ENCODE measurements around the gene CILP. TPM values are rescaled to one million over a fixed set of nuclear protein-coding genes. Genes with fewer than 3 reads are reported as not detected.
"Not testable (repeated sequence)": the region's sequence is repeated elsewhere in the genome, so short reads cannot be mapped to it uniquely, and the experiment has no call there.

CILP gene
- polyA plus RNA-seq, 4 donors, result 0.67 to 8.7 (median 0.77) TPM

DNA sequence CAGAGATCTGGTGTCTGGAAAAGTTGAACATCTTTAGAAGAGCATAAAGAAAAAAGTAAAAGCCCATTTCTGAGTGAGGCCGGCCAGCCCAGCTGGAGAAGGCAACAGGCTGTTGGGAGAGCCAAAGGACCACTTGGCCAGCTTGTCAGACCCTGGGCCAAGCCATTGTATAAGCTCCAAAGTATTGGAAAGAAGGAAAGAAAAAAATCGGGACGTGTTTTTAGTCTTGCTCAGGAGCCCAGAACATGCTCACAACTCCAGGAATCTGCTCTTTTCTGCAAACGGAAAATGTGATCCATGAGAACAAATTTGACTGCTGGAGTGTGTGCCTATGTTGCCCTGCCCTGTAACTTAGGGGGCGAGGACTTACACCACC is 15.7 kb downstream of the CILP start:
- Histone ChIP-seq H3K27me3 (ENCODE audit: control insufficient read depth in 3 of 3, insufficient read depth in 3 of 3, low read length in 3 of 3) (no peaks in the 10 kb centered on the region), H3K27ac (ENCODE audit: low read depth in 1 of 3, low read length in 2 of 3) (peak overlapping the region in 1 of 3 donors; percentile 37), H3K9me3 (ENCODE audit: control insufficient read depth in 2 of 2, insufficient read depth in 1 of 2, low read depth in 1 of 2, low read length in 1 of 2) (no peaks in the 10 kb centered on the region), H3K4me3 (ENCODE audit: low read depth in 1 of 3, low read length in 3 of 3) (no peak overlapping the region), H3K36me3 (ENCODE audit: control insufficient read depth in 3 of 3, insufficient read depth in 2 of 3, low read depth in 1 of 3, low read length in 3 of 3) (no peaks in the 10 kb centered on the region), H3K4me1 (ENCODE audit: control insufficient read depth in 3 of 3, insufficient read depth in 2 of 3, low read depth in 1 of 3, low read length in 2 of 3) (no peaks in the 10 kb centered on the region)
- FAIRE-seq (no peak), DNase-seq (no peak)
- WGBS, 3 donors, result 73 to 89% (median 80%) methylated on average over 5 of the region's 5 CpGs

DNA sequence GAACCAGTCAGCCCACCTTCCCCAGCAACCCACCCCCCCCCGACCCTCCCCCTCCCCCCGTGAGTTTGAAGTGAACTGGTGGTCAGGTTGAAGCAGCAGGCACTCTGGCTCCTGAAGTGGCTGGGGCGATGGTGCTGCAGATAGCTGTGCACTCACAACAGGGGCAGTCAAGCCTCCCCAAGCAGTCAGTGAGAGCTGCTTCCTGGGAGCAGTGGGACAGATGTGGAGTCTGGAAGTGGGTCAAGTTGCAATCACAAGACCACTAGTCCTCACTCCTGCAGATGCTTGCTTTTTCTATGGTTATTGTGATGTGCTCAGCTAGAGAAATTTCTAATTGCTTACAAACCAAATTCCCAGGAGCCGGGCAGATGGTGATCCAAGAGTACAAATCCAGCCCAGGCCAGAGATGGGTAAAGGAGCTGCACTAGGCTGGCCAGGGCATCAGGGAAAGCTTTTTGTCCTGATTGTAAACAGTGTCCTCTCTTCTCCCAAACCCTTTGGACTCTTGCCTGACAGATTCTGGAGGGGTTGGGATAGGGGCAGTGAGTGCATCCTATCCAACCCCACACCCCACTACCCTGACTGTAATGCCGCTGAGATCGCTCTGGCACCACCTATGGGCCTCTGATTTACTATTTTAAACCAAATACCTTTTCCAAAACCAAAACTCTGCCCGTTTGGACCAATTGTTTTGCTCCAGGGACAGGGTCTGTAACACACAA is 16.3 kb downstream of the CILP start:
- FAIRE-seq (no peak), DNase-seq (no peak)

DNA sequence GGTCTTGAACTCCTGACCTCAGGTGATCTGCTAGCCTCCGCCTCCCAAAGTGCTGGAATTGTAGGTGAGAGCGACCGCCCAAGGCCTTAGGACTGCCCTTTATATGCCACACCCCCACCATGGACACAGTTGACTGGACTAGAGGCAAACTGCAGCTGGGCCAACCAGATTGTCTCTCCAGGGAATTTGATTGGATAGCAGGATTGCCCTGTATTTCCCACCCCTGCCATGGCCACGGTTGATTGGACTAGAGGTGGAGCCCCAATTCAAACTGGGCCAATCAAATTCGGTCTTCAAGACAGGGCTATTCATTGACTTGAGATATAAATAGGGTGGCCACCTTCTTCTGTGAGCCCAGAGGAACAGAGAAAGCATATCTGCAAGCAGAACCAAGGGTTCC is 19.3 kb downstream of the CILP start:
- FAIRE-seq, result no peak
- no peak overlapping the region for H3K4me3 ChIP-seq (ENCODE audit: low read depth in 1 of 3, low read length in 3 of 3)
- H3K27ac ChIP-seq (ENCODE audit: low read depth in 1 of 3, low read length in 2 of 3), result no peak overlapping the region
- 85 to 92% (median 92%) methylated on average over 5 of the region's 5 CpGs for WGBS, 3 donors
- H3K4me1 ChIP-seq (ENCODE audit: control insufficient read depth in 3 of 3, insufficient read depth in 2 of 3, low read depth in 1 of 3, low read length in 2 of 3), result no peaks in the 10 kb centered on the region
- H3K36me3 ChIP-seq (ENCODE audit: control insufficient read depth in 3 of 3, insufficient read depth in 2 of 3, low read depth in 1 of 3, low read length in 3 of 3), result no peaks in the 10 kb centered on the region
- no peaks in the 10 kb centered on the region for H3K27me3 ChIP-seq (ENCODE audit: control insufficient read depth in 3 of 3, insufficient read depth in 3 of 3, low read length in 3 of 3)
- peak in 1 of 2 donors; percentile 6 for DNase-seq
- H3K9me3 ChIP-seq (ENCODE audit: control insufficient read depth in 2 of 2, insufficient read depth in 1 of 2, low read depth in 1 of 2, low read length in 1 of 2), result no peaks in the 10 kb centered on the region

More for the DNA sequence above, 16.3 kb downstream of the CILP start:
- Histone ChIP-seq H3K4me1 (ENCODE audit: control insufficient read depth in 3 of 3, insufficient read depth in 2 of 3, low read depth in 1 of 3, low read length in 2 of 3) (no peaks in the 10 kb centered on the region), H3K27ac (ENCODE audit: low read depth in 1 of 3, low read length in 2 of 3) (peak overlapping the region in 1 of 3 donors; percentile 37), H3K4me3 (ENCODE audit: low read depth in 1 of 3, low read length in 3 of 3) (no peak overlapping the region), H3K36me3 (ENCODE audit: control insufficient read depth in 3 of 3, insufficient read depth in 2 of 3, low read depth in 1 of 3, low read length in 3 of 3) (no peaks in the 10 kb centered on the region), H3K27me3 (ENCODE audit: control insufficient read depth in 3 of 3, insufficient read depth in 3 of 3, low read length in 3 of 3) (no peaks in the 10 kb centered on the region), H3K9me3 (ENCODE audit: control insufficient read depth in 2 of 2, insufficient read depth in 1 of 2, low read depth in 1 of 2, low read length in 1 of 2) (no peaks in the 10 kb centered on the region)
- 57 to 69% (median 57%) methylated on average over 7 of the region's 7 CpGs for WGBS, 3 donors

DNA sequence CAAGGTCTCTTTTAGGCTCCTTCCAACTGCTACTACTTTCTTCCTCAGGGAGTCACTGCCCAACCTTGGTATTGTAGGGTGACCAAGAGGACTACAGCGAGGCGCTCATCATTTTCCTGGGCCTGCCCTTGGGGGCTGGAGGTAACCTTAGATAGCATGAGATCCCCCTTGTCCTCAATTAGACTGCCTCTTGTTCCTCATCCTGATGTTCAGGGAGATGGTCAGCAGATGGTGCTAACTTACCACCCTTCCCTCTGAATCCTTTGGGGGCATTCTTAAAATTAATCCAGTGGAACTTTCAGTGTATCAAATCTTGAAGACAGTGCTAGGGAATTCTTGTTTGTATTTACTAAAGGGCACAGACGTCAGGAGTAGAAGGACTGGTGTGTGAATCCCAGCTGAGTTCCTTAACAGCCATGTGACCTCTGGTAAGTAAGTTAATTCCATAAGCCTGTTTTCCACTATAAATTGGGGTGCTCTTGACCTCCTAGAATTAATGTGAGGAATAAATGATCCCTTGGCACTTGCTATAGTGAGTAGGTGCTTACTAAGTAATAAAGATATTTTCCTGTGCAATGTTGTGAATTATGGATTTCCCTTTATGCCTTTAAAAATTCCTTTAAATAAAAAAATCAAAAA is 22.1 kb downstream of the CILP start:
- Histone ChIP-seq H3K27ac (ENCODE audit: low read depth in 1 of 3, low read length in 2 of 3) (no peak overlapping the region), H3K4me1 (ENCODE audit: control insufficient read depth in 3 of 3, insufficient read depth in 2 of 3, low read depth in 1 of 3, low read length in 2 of 3) (peaks cover 0 to 5% (median 0%) of the 10 kb centered on the region in 3 donors), H3K27me3 (ENCODE audit: control insufficient read depth in 3 of 3, insufficient read depth in 3 of 3, low read length in 3 of 3) (no peaks in the 10 kb centered on the region), H3K4me3 (ENCODE audit: low read depth in 1 of 3, low read length in 3 of 3) (no peak overlapping the region), H3K9me3 (ENCODE audit: control insufficient read depth in 2 of 2, insufficient read depth in 1 of 2, low read depth in 1 of 2, low read length in 1 of 2) (no peaks in the 10 kb centered on the region), H3K36me3 (ENCODE audit: control insufficient read depth in 3 of 3, insufficient read depth in 2 of 3, low read depth in 1 of 3, low read length in 3 of 3) (no peaks in the 10 kb centered on the region)
- WGBS, 3 donors, result 40 to 64% (median 60%) methylated on average over 3 of the region's 3 CpGs
- FAIRE-seq, result no peak
- peak; percentile 12 to 59 for DNase-seq

DNA sequence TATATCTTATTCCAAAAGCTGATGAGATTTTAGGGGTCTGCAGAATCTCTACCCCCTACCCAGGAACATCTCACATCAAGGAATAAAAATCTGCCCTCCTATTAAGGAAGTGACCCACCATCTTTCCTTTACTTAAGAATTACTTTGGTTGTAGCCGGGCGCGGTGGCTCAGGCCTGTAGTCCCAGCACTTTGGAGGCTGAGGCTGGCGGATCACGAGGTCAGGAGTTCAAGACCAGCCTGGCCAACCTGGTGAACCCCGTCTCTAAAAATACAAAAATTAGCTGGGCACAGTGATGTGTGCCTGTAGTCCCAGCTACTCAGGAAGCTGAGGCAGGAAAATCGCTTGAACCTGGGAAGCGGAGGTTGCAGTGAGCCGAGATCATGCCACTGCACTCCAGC is 22.8 kb downstream of the CILP start:
- 84 to 90% (median 85%) methylated on average over 9 of the region's 9 CpGs for WGBS, 3 donors
- not testable (repeated sequence) for H3K4me3 ChIP-seq (ENCODE audit: low read depth in 1 of 3, low read length in 3 of 3); H3K9me3 ChIP-seq (ENCODE audit: control insufficient read depth in 2 of 2, insufficient read depth in 1 of 2, low read depth in 1 of 2, low read length in 1 of 2); H3K27me3 ChIP-seq (ENCODE audit: control insufficient read depth in 3 of 3, insufficient read depth in 3 of 3, low read length in 3 of 3); H3K4me1 ChIP-seq (ENCODE audit: control insufficient read depth in 3 of 3, insufficient read depth in 2 of 3, low read depth in 1 of 3, low read length in 2 of 3); FAIRE-seq; H3K27ac ChIP-seq (ENCODE audit: low read depth in 1 of 3, low read length in 2 of 3); H3K36me3 ChIP-seq (ENCODE audit: control insufficient read depth in 3 of 3, insufficient read depth in 2 of 3, low read depth in 1 of 3, low read length in 3 of 3); DNase-seq

DNA sequence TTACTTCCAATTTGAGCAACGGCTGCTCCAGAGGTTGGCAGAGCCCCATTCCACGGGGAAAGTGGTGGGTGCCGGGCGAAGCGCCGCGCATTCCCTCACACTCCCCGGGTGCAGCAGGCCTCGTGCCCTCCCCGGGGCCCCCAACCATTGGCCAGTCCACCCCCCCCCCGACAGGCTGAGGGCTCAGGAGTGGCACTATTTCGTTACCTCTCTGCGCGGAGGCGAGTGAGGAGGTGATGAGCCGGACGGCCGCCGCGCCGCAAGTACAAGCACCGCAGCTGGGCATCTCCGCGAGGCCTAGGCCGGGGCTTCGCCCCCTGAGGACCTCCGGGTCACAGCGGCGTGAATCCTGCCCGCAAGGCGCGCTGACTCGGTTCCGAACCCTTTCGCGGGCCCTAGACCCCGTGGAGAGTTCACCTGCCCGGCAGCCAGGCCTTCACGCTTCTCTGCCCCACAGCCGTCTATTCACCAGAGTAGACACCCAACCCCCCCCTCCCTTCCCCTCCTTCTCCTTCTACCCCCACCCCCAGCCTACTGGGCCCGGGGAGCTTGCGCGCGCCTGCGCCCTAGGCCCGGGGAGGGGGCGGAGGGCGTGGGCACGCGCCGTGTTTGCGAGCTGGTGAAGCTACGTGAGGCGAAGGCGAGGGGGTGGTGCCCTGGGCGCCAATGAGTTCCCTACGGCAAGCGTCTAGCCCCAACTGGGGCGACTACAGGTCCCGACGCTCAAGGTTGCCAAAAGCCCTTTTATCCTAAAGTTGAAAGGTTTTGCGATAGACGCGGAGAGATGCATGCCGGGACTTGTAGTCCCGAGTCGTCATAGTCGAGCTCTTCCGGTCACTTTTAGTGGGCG is 26.2 kb downstream of the CILP start, which contains the start of gene CLPX:
CLPX (minus strand) TSS at position 475 of the 850 bp plus-strand sequence; CDS start at position 286, 189 bp downstream.
- H3K4me3 ChIP-seq (ENCODE audit: low read depth in 1 of 3, low read length in 3 of 3), result peak within 1 kb of the TSS; percentile 80 to 95 (median 95)
- peaks cover 0 to 5% (median 2%) of the 10 kb centered on the region in 3 donors for H3K4me1 ChIP-seq (ENCODE audit: control insufficient read depth in 3 of 3, insufficient read depth in 2 of 3, low read depth in 1 of 3, low read length in 2 of 3)
- no peaks in the 10 kb centered on the region for H3K27me3 ChIP-seq (ENCODE audit: control insufficient read depth in 3 of 3, insufficient read depth in 3 of 3, low read length in 3 of 3)
- 0 to 1% (median 0%) methylated on average over 53 to 70 of the region's 70 CpGs for WGBS, 3 donors
- H3K27ac ChIP-seq (ENCODE audit: low read depth in 1 of 3, low read length in 2 of 3), result peak within 1 kb of the TSS; percentile 95 to 98 (median 95)
- no peaks in the 10 kb centered on the region for H3K9me3 ChIP-seq (ENCODE audit: control insufficient read depth in 2 of 2, insufficient read depth in 1 of 2, low read depth in 1 of 2, low read length in 1 of 2)
- peaks cover 0 to 5% (median 1%) of the 10 kb centered on the region in 3 donors for H3K36me3 ChIP-seq (ENCODE audit: control insufficient read depth in 3 of 3, insufficient read depth in 2 of 3, low read depth in 1 of 3, low read length in 3 of 3)
- peak; percentile 96 to 97 for DNase-seq
- FAIRE-seq, result no peak

DNA sequence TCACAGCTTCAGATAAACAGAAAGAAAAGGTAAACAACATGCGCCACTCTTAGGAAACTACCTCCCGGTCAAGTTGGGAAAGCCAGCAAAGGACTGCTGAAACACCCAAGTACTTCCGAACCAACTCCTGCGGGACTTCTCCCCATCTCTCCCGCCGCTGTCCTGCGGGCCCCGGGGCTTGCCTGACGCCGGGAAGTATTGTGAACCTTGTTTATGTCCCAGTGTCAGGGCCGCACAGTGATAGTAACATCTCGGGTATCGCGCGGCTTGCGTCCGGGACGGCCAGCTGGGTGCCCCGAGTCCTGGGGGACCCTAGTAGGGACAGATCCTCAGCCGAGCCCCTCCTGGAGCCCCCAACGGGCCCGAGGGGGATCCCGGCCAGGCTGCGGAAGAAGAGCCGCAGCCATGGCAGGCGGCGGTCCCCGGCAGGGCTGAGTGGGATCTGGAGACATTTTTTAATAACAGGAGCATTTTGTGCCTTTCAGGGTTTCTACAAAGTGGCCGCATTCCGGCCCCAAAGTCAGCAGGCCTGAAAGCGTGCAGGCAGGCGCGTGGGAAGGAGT is 26.9 kb downstream of the CILP start:
- 0% methylated on average over 28 to 33 of the region's 33 CpGs for WGBS, 3 donors
- Histone ChIP-seq H3K4me1 (ENCODE audit: control insufficient read depth in 3 of 3, insufficient read depth in 2 of 3, low read depth in 1 of 3, low read length in 2 of 3) (peaks cover 0 to 5% (median 2%) of the 10 kb centered on the region in 3 donors), H3K27ac (ENCODE audit: low read depth in 1 of 3, low read length in 2 of 3) (peak overlapping the region; percentile 95 to 98 (median 95)), H3K9me3 (ENCODE audit: control insufficient read depth in 2 of 2, insufficient read depth in 1 of 2, low read depth in 1 of 2, low read length in 1 of 2) (no peaks in the 10 kb centered on the region), H3K4me3 (ENCODE audit: low read depth in 1 of 3, low read length in 3 of 3) (peak overlapping the region; percentile 80 to 95 (median 95)), H3K27me3 (ENCODE audit: control insufficient read depth in 3 of 3, insufficient read depth in 3 of 3, low read length in 3 of 3) (no peaks in the 10 kb centered on the region), H3K36me3 (ENCODE audit: control insufficient read depth in 3 of 3, insufficient read depth in 2 of 3, low read depth in 1 of 3, low read length in 3 of 3) (peaks cover 0 to 5% (median 1%) of the 10 kb centered on the region in 3 donors)
- DNase-seq (peak; percentile 60 to 84), FAIRE-seq (no peak)

DNA sequence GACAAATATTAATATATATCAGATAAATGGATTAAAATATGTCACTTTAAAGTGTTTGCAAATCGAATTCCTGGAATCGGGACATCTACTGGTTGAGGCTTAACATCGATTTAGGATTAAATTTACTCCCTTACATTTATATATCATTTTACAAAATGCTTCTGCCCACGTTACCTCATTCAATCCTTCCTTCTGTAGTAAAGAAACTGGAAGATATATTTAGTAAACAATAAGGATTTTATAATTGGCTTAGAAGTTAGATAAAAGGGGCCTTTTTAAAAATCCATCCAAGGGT is 27.5 kb downstream of the CILP start:
- Histone ChIP-seq H3K9me3 (ENCODE audit: control insufficient read depth in 2 of 2, insufficient read depth in 1 of 2, low read depth in 1 of 2, low read length in 1 of 2) (no peaks in the 10 kb centered on the region), H3K36me3 (ENCODE audit: control insufficient read depth in 3 of 3, insufficient read depth in 2 of 3, low read depth in 1 of 3, low read length in 3 of 3) (peaks cover 0 to 6% (median 2%) of the 10 kb centered on the region in 3 donors)
- 2 to 4% (median 3%) methylated on average over 4 of the region's 4 CpGs for WGBS, 3 donors

More for the DNA sequence above, 27.5 kb downstream of the CILP start:
- peak overlapping the region; percentile 34 to 95 (median 95) for H3K27ac ChIP-seq (ENCODE audit: low read depth in 1 of 3, low read length in 2 of 3)
- peak overlapping the region in 2 of 3 donors; percentile 80 to 95 for H3K4me3 ChIP-seq (ENCODE audit: low read depth in 1 of 3, low read length in 3 of 3)
- H3K4me1 ChIP-seq (ENCODE audit: control insufficient read depth in 3 of 3, insufficient read depth in 2 of 3, low read depth in 1 of 3, low read length in 2 of 3), result peaks cover 0 to 5% (median 2%) of the 10 kb centered on the region in 3 donors
- DNase-seq (no peak), FAIRE-seq (no peak)
- H3K27me3 ChIP-seq (ENCODE audit: control insufficient read depth in 3 of 3, insufficient read depth in 3 of 3, low read length in 3 of 3), result no peaks in the 10 kb centered on the region
